B cell (primary cell): ENCODE data around the gene GSTP1.

ENCODE experiments used
- CTCF ChIP-seq: fragments of 200-600 bp; IDR thresholded peaks from one replicate; pipeline ENCODE4 v1.8.0; 2022; ENCODE audit warnings: antibody characterized with exemption, mild to moderate bottlenecking
- EZH2 ChIP-seq: IDR thresholded peaks from 2 replicates; pipeline ENCODE4 v1.6.1; 2012; ENCODE audit warnings: borderline replicate concordance, low read depth, mild to moderate bottlenecking, moderate library complexity, low read length; ENCODE audit not compliant: insufficient read depth, poor library complexity, severe bottlenecking

- no peak for TF ChIP-seq CTCF
- TF ChIP-seq EZH2: no peak
Observed at GRCh38 chr11:67631853-67632174, 48.2 kb downstream of the GSTP1 start.
